Stimulated activated CD4-positive, alpha-beta T cell treated with anti-CD3 and anti-CD28 coated beads, Interleukin-12 subunit alpha, Interleukin-12 subunit beta, amount 100 ng/mL, for 4 hours (primary cell): ENCODE data around the gene ORC5.
"Not testable (repeated sequence)": the region's sequence is repeated elsewhere in the genome, so short reads cannot be mapped to it uniquely, and the experiment has no call there.

Experiments used
- DNase-seq: peaks from one replicate; pipeline ENCODE4 v3.0.0-alpha.2; 2020

The ORC5 gene

GRCh38 chr7:104185346-104185745, 22.5 kb downstream of the ORC5 start:
- no peak for DNase-seq

- no peak for DNase-seq
Measured at GRCh38 chr7:104179178-104179577, 28.6 kb downstream of the ORC5 start.

- DNase-seq: not testable (repeated sequence)
Measured at GRCh38 chr7:104177565-104178083, 30.2 kb downstream of the ORC5 start.

- no peak for DNase-seq
Measured at GRCh38 chr7:104176332-104176731, 31.5 kb downstream of the ORC5 start.

- no peak for DNase-seq
Measured at GRCh38 chr7:104175361-104175984, 32.3 kb downstream of the ORC5 start.

GRCh38 chr7:104174798-104175197, 33.0 kb downstream of the ORC5 start:
- DNase-seq: no peak

GRCh38 chr7:104162081-104162480, 45.7 kb downstream of the ORC5 start:
- DNase-seq: no peak

GRCh38 chr7:104161244-104161643, 46.6 kb downstream of the ORC5 start:
- no peak for DNase-seq

GRCh38 chr7:104160375-104160774, 47.4 kb downstream of the ORC5 start:
- no peak for DNase-seq

GRCh38 chr7:104156842-104157277, 51.0 kb downstream of the ORC5 start:
- DNase-seq: no peak

GRCh38 chr7:104153287-104153686, 54.5 kb downstream of the ORC5 start:
- no peak for DNase-seq

GRCh38 chr7:104152468-104152867, 55.3 kb downstream of the ORC5 start:
- no peak for DNase-seq

GRCh38 chr7:104150470-104150869, 57.3 kb downstream of the ORC5 start:
- no peak for DNase-seq

- DNase-seq: no peak
Measured at GRCh38 chr7:104149822-104150221, 58.0 kb downstream of the ORC5 start.

- DNase-seq: no peak
Measured at GRCh38 chr7:104142147-104142546, 65.7 kb downstream of the ORC5 start.

- no peak for DNase-seq
Measured at GRCh38 chr7:104137971-104138370, 69.8 kb downstream of the ORC5 start.

- no peak for DNase-seq
Measured at GRCh38 chr7:104137511-104137910, 70.3 kb downstream of the ORC5 start.

GRCh38 chr7:104136981-104137380, 70.8 kb downstream of the ORC5 start:
- DNase-seq: no peak

GRCh38 chr7:104136561-104136960, 71.3 kb downstream of the ORC5 start:
- DNase-seq: no peak

GRCh38 chr7:104135760-104136558, 71.9 kb downstream of the ORC5 start:
- no peak for DNase-seq

GRCh38 chr7:104133238-104133637, 74.6 kb downstream of the ORC5 start:
- DNase-seq: no peak

- no peak for DNase-seq
Measured at GRCh38 chr7:104130726-104131125, 77.1 kb downstream of the ORC5 start.

GRCh38 chr7:104127204-104127603, 80.6 kb downstream of the ORC5 start:
- DNase-seq: no peak

- DNase-seq: no peak
Measured at GRCh38 chr7:104126411-104126841, 81.4 kb downstream of the ORC5 start.
